Stimulated activated CD4-positive, alpha-beta T cell treated with anti-CD3 and anti-CD28 coated beads, Interleukin-4, amount 100 ng/mL, for 4 hours (primary cell): ENCODE data around the gene SPON1.

ENCODE experiments used
- DNase-seq, 2 experiments: peaks; one replicate each; pipeline ENCODE4 v3.0.0-alpha.2; 2020

SPON1 gene

DNA sequence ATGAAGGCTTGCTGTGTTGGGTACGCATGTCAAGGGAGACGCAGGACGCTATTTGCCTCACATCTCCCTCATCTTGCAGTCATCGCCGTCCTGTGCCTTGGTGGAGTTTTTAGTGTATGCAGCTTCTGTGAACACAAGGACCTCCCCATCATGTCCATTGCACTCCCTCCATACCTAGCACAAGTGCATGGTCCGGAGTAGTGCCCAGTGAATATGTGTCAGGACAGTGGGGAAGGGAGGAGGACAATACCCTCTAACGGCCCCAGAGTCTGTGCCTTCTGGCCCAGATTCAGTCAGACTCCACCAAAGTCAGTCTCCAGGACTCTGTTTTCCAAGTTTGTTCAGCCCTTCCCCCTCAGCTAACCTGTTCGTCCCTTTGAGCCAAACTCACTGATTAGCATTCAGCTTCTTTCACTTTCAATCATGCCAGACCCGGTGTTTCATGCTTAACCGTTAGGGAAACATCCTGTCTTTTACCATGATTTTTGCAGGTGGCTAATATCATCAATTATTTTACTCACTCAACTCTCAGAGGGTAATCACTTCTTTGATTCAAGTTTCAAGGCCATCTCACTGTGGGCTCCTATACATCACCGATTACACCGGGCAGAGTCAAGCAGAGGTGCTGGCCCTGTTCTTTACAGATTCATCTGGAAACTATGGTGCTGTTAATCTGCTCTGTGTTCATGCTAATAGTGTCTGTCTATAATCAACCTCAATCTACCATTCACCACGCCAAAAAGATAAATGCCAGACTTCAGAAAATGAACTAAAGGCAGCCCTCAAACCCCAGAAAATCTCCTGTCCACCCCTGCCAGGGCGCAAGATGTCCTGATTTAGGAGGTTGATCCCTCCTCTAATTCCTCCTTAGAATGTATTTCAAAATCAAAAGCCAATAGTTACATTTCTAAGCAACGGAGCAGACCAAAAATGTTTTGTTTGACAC is 240.0 kb downstream of the SPON1 start:
- no peak for DNase-seq

DNA sequence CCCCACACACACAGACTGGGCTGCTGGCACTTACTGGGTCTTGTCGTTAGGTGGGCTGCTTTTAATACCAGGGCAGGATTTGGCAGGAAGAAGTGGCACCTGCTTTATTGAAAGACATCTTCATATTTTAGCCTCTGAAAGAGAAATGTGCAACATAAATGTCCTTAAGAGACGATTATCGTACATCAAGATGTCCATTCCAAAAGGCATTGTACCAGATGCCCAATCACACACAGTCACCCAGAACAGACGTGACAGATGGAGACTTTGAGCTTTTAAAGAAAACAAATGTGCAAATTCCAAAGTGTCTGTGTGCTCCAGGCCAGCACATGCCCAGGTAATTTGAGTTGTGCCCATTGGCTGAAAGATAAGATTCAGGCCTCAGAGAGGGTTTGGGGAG is 240.8 kb downstream of the SPON1 start:
- no peak for DNase-seq

DNA sequence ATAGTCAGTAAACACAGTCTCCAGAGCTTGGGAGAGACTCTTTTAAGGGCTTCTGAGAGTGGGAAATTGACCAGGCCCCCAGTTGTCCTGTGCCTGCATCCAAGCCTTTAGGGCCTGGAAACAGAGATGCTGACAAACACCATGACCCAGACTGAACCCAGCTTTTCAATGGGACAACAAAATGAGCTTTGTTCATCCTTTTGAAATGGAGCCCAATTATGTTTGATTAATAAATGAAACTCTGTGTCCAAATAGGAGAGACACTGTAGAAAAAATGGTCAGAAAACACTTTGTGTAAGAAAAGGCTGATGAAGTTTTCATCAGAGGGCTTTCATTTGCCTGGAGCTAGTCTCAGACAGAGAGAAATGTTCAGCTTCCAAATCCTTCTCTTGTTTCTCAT is 250.5 kb downstream of the SPON1 start:
- no peak for DNase-seq

DNA sequence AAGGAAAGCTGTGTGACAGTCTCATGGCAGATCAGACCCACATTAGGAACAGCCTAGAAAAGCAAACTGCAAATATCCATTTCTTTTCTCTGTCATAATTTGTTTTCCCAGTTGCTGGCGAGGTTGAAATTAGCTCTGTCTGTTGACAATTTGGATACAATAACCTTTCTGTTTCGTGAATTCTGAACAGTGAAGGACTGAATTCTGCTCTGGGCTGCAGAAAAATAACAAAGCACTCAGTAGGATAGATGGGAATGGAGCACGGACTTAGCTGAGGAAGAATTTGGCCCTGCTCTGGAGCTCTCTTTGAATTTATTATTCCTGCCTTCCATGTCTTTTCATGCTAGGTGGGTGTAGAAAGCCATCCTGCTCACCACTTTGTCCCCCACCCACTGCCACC is 256.2 kb downstream of the SPON1 start:
- no peak for DNase-seq

DNA sequence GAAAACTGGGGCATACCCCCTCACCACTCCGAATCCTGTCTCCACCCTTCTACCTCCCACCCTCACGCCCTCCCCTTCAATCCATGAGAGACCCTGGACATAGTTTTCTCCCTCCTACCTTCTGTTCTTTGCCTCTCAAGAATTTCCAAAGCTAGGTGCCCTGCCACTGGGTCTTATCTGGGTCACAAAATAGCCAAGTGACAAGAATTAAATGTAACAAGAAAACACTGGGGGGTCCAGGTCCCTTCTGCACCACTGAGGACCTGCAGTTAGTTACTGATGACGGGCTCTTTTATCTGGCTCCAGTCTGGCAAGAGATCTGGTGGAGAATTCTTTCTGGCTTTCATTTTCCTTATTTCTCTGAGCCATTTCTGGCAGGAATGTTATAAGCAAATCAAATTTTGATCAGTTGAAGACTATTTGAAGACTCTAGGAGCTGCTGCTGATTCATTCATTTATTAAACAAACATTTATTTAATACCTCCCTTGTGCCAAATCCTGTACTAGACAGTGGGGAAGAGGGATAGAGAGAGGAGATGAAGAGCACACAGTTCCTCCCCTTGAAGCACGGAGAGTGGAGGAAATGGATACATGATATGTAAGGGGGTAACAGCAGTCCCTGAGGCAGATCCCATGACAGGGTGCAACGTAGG is 261.2 kb downstream of the SPON1 start:
- no peak for DNase-seq

DNA sequence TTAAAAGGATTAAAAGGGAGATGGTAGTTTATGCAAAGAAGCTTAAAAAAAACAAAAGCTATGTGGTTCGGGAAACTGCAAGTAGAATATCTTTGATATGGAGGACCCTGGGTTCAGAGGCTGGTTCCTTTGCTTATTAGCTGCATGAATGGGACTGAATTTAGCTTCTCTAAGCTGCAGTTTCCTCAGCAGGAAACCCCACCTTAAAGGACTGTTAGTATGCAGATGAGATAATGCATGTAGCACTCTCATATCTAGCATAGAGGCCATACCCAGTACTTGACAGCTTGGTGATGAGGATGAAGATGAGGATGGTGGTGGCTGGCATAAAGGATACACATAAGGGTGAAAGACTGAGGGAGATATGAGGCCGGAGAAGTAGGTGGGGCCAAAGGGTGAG is 261.9 kb downstream of the SPON1 start:
- DNase-seq: no peak

DNA sequence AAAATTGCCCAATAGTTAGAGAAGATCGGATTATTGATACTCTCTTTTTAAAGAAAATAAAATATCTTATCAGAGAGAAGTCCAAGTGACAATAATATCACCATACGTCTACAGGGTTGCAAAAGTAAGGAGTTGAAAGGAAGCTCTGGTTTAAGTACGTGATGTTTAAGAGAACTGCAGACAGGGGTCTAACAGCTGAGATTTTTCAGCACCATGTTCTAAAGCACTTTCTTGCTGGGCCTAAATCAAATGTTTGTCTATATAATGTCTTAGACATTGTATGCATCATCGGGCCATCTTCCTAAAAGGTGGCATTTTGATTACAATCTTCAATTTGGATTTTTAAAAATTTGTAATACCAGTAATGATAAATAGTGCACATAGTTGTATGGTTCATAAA is 263.1 kb downstream of the SPON1 start:
- no peak for DNase-seq

DNA sequence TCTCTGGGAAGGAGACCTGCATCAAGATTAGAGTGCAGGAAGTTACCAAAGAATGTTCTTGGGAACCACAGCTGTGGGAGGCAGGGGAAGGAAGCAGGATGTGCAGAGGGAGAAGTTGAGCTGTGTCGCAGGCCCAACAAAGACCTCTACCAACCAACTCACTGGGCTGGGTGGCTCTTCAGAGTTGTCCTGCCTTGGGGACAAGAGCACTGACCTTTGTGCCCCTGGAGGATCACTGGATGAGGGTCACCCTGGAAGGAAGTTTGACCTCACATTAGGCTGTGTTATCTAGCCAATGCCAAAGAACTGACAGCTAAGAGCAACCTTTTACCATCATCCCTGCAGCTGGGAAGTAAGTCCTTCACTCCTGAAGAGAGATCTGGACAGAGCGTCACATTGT is 265.8 kb downstream of the SPON1 start:
- no peak for DNase-seq

DNA sequence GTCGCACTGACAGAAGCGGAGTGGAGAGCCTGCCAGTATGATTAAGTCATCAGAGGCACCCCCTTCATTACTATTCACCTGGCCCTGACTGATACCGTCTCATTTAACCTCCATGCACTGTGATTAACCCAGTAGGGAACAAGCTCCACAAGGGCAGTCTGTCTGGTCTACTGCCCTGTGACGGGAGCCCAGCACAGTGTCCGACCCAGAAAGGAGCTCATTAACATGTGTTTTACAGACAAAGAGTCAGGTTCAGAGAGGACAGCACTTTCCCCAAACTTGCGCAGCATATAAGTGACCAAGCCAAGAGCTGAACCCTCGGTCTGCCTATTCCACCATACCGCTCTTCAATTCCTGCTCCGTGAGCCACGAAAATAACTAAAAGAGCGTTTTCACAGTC is 266.9 kb downstream of the SPON1 start:
- no peak for DNase-seq

DNA sequence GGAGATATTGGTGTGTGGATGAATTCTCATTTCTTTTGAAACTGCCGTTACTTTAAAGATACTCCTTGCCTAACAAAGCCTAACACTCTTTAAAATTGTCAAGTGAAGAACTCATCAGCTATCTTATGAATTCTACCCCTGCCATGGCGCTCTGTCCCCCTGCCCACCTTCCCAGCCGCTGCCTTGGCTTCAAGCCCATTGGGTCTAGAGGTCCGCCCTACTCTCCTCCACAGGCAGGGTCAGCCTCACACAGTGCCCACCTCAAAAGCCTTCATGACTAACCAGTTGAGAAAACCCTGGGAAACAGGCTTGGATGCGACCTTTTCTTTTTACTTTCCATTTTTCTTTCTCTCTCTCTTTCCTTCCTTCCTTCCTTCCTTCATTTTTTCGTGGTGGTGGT is 267.9 kb downstream of the SPON1 start:
- DNase-seq: no peak

DNA sequence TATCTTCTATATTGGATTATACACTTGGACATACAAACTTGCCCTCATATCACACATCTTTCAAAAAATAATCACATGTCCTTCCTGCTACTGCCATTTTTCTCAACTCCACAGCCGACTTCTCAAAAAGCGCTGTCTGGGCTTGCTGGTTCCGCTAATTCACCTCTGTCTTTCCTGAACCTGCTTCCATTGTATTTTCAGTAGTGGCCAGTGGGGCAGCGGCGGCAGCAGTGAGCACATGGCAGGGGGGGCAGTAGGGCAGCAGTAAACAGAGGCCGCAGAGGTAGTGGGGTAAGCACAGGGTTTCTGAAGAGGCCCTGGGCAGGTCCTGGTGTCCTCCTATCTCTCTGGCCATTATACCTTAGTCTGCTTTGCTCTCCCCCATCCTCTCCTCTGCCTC is 270.1 kb downstream of the SPON1 start:
- no peak for DNase-seq

DNA sequence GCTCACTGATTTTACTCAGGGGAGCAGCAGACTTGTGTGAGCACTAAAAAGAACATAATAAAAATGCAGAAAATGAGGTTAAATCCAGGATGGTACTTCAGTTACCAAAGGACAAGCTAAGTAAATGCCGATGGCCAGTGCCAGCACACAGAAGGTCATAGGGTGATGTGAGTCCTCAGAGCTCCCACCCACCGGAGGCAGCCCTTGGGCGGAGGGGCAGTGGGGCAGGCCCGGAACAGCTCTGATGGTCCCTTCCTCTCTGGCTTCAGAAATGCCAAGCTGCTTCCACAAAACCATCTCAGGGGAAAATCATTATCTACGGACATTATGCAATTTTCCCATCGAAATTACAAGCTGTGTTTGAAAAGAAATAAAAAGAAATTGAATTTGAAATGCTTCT is 271.9 kb downstream of the SPON1 start:
- no peak for DNase-seq

DNA sequence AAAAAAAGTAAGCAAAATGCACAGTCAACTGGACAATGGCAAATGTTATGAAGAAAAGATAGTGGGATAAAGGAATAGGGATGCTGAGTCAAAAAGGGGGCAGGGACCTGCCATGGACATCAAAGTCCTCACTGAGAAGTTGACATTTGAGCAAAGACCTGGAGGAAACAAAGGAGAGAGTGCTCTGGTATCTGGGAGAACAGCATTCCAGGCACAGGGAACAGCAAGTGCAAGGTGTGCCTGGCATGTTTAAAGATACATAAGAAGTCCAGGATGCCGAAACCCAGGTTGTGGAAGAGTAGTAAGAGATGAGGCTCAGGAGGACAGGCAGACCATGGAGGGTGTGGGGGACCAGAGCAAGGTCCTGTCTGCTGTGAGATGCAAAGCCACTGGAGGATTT is 273.2 kb downstream of the SPON1 start:
- no peak for DNase-seq

DNA sequence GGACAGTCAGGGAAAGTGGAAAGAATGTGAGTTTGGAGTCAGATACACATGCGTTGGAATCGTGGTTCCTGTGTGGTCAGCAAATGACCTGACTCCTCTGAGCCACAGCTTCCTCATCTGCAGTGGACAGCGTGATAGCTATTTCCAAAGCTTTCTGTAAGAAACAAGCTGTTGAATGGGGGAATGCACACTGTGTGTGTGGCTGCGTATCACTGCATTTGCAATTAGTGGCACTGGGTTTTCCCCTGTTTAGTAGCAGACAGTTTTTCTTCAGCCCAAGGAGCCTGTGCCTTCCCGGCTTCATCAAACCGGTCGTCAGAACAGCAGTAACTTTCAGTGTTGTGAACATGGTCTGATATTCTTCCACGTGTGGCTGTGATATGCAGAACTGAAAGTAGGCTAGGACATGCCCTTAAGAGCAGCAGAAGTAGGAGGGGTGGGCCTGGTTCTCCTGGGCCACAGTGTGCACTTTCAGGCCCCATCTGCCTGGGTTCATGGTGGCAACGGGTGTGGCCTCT is 275.0 kb downstream of the SPON1 start:
- DNase-seq: no peak

DNA sequence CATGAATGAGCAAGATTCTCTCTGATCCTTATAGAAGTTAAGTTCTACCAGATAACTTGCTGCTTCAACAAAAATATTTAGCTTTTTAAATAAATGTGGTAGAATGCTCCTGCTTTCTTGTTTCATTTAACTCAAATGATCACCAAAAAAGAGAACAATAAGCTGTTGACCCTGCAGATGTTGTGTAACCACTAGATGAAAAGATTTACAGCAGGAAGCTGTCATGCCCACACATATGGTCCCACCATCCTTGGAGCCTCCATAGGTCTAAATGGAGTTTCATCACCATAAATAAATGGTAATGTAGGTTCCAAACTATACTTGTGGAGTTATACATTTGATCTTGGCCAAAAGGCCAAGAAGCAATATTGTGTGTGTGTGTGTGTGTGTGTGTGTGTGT is 277.7 kb downstream of the SPON1 start:
- no peak for DNase-seq

DNA sequence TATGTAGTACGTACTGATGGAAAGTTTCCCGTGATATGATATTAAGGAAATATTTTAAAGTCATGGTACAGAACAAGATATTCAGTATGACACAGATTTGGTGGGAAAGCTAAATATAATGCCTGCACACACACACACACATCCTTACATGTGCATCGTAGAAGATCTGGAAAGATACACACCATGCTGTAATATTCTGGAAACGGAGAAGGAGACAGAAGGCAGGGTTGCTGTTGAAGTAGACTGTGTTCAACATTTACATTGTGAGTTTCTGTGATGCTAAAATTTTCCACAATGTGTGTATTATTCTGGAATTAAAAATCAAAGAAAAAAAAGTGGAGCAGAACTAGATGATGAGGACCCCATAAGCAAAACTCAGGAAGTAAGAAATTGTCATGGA is 278.4 kb downstream of the SPON1 start:
- DNase-seq: no peak

DNA sequence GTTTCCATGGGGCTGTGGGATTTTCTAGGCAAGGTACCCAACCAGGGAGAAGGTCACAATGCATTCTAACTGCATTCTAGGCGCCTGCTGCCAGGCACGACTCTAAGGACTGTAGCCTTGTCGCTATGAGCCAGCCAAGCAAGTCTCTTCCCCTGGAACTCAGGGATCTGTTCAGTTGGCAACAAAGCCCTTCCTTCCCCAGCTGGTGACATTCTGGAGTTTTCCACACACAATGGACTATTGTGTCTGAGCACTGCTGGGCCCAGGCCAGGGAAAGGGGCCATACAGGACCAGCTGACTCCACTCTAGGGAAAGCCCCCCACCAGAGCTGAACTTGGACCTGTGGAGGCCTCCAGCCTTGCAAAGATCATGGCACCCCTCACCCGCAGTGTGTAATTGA is 279.7 kb downstream of the SPON1 start:
- no peak for DNase-seq

DNA sequence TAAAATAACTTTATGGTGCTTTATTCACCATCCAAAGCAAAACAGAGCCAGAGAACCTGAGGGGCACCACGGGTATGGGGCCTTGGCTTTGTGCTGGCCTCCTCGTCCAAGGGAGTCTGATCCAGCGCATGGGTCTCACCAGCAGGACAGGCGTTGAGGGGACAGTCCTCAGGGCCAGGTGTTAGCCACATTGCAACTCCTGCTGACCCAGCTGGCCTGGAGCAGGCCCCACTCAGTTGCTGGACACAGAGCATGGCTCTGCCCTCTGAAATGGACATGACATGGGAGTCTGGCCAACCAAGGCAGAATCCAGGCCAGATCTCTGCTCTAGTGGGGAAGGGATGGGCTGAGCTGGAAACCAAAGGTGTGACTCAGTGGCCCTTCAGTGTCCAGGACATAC is 280.2 kb downstream of the SPON1 start:
- no peak for DNase-seq

DNA sequence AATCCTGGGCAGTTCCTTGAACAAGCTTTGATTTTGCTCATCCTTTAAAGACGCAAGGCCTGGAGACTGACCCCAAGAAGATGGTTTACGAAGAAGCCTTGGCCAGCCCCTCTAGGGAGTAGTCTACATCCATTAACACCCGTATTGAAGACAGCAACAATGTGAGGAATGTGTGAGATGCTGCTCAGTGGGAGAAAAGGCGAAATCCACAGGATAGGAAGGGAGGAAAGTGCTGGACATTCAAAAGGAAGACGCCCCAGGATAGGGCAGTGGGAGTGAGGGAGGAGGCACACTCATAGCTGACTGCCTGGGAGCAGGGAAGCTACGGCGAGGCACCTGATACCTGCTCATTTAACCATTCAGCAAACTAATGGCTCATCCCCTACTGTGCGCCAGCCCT is 282.4 kb downstream of the SPON1 start:
- no peak for DNase-seq

DNA sequence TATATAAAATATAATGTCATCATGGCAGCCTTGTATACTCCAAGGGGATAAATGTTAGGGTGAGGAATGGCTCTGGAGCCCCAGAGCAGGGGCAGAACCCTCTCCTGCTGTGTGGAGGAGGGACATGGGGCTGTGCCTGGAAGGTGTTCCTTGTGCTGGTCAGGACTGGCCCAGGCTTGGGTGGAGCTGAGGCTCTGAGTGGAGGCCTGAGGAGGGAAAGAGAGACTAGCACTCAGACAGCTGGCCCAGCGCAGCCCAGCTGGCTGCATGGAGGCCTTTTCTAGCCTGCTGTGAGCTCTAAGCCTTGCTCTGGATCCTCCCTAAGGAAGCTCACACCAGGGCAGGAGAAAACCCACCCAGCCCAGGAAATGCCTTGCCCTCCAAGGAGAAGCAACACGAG is 282.9 kb downstream of the SPON1 start:
- DNase-seq: no peak

DNA sequence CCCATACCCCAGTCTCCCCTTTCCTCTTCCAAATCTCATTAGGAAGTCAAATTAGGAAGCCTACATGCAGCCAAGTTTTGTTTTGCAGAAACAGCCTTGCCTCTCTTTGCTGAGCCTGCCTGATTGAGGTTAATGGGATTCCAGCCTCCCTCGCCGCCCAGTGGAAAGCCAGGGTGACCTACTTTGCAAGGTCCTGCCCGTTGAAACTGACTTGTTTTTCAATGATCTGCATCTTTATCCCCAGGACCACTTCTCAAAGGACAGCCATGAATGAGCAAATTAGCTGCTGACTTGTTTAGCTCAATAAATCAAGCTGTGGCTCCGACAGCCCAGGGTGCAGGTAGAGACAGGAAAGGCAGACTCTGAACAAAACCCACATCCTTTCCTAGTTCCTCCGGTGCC is 286.1 kb downstream of the SPON1 start:
- DNase-seq: no peak

DNA sequence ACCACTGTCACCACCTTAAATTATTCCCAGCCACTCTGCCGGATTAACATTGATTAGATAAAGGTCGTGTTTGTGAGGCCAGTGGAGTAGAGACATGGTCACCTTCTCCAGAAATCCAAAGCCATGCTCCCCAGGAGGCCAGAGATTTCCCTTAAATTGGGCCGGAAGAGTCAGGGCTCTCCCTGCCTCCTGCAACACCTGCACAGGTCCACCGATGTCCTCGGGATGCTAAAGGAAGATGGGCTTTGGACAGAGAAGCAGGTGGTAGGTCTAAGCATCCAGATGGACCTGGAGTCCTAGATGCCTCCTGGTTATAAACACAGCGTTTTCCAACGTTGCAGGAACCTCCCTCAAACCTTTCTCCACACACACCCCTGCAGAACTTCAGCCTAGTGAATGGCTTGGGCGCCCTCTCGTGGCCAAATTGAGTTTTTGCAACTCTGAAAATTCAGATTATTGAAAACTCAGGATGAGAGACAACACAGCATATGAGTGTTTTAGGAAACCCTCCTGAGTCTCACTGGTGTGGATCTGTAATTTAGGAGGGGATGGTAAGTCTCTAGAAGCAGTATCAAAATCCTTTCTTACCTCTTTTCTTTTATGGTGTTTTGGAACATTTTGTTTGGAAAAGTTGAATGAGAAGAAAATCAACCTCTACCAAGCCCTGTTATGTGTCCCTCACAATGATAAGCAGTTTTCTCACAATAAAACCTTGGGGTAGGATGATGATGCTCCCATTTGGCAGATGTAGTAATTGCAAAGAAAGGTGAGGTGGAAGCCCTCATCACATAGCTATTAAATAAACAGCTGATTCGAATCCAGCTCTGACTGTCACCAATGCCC is 286.8 kb downstream of the SPON1 start:
- DNase-seq: peak; percentile 47 to 63

DNA sequence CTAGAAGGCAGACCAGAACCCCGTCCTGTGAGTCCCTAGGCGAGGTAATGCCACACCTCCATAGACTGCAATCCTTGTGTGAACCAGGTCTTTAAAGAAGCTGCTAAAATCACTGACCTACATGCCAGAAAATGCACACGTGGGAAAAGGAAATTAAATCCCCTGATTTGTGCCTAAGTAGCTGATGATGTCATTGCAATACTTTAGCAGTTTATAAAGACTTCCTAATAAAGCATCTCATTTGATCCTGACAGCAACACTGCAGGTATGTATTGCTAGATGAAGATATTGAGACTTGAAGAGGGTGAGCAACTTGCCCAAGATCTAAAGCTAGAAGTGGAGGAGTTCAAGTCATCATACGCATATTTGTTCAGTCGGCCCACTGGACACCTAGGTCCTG is 289.2 kb downstream of the SPON1 start:
- DNase-seq: no peak
